ENCODE measurements around the gene CFAP99.

GRCh38 chr4:2446656-2447564 is 28.2 kb downstream of the CFAP99 start:
- TF ChIP-seq EP300 (IDR thresholded peaks at IDR 0.05) = no peak
- no peak for TF ChIP-seq CTCF (IDR thresholded peaks at IDR 0.05)
